ENCODE measurements around the gene TIMM44. TPM values are rescaled to one million over a fixed set of nuclear protein-coding genes. Genes with fewer than 3 reads are reported as not detected.

The TIMM44 gene
- total and polyA plus RNA-seq, 4 donors, result 17.7 to 35.8 (median 26.6) TPM

DNA sequence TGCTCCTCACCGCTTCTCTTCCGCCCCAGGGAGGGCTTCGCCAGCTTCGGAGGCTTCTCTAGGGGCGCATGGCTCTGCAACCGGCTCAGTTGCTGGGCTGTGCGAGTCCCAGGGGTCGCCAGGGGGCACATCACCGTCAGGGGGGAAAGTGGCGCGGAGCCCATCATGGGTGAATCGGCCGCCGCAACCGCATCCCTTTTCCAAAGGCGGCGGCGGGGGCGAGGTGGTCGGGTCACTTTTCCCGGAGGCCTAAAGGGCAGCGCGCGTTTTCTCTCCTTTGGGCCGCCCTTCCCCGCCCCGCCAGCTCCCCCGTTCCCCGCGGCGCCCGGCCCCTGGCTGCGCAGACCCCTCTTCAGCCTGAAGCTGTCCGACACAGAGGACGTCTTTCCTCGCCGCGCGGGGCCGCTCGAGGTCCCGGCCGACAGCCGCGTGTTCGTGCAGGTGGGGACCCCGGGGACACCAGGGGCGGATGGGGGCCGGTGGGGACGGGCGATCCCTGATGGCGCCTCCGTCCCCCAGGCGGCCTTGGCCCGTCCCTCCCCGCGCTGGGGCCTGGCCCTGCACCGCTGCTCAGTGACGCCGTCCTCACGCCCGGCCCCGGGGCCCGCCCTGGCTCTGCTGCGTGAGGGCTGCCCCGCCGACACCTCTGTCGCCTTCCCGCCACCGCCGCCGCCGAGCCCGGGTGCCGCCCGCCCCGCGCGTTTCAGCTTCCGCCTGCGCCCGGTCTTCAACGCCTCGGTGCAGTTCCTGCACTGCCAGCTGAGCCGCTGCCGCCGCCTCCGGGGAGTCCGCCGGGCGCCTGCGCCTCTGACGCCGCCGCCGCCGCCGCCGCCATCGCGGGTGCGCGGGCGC lies 27.1 kb downstream of the TIMM44 start:
- H3K4me1 ChIP-seq (ENCODE audit: control insufficient read depth in 4 of 4, insufficient read depth in 4 of 4, low read length in 3 of 4), result peaks cover 22 to 56% (median 33%) of the 10 kb centered on the region in 4 donors
- TF ChIP-seq, protein P1, sequence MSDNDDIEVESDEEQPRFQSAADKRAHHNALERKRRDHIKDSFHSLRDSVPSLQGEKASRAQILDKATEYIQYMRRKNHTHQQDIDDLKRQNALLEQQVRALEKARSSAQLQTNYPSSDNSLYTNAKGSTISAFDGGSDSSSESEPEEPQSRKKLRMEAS (IDR thresholded peaks at IDR 0.05), result no peak
- no peak for TF ChIP-seq RAD21 (IDR thresholded peaks at IDR 0.05)
- TF ChIP-seq FOXA1 (IDR thresholded peaks at IDR 0.05), result no peak
- no peak for TF ChIP-seq RXRA (IDR thresholded peaks at IDR 0.05)
- no peak for TF ChIP-seq TAF1 (conservative IDR thresholded peaks at IDR 0.05)
- no peak for TF ChIP-seq HNF4G (IDR thresholded peaks at IDR 0.05)
- TF ChIP-seq, protein P2, sequence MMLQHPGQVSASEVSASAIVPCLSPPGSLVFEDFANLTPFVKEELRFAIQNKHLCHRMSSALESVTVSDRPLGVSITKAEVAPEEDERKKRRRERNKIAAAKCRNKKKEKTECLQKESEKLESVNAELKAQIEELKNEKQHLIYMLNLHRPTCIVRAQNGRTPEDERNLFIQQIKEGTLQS (IDR thresholded peaks at IDR 0.05), result no peak
- TF ChIP-seq GABPA (IDR thresholded peaks at IDR 0.05 in 1 of 2, conservative IDR thresholded peaks at IDR 0.05 in 1 of 2), result no peak
- no peak for TF ChIP-seq SP1 (IDR thresholded peaks at IDR 0.05)
- no peak for TF ChIP-seq YY1 (IDR thresholded peaks at IDR 0.05)
- TF ChIP-seq, protein P3, sequence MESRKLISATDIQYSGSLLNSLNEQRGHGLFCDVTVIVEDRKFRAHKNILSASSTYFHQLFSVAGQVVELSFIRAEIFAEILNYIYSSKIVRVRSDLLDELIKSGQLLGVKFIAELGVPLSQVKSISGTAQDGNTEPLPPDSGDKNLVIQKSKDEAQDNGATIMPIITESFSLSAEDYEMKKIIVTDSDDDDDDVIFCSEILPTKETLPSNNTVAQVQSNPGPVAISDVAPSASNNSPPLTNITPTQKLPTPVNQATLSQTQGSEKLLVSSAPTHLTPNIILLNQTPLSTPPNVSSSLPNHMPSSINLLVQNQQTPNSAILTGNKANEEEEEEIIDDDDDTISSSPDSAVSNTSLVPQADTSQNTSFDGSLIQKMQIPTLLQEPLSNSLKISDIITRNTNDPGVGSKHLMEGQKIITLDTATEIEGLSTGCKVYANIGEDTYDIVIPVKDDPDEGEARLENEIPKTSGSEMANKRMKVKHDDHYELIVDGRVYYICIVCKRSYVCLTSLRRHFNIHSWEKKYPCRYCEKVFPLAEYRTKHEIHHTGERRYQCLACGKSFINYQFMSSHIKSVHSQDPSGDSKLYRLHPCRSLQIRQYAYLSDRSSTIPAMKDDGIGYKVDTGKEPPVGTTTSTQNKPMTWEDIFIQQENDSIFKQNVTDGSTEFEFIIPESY (IDR thresholded peaks at IDR 0.05), result no peak
- no peak for TF ChIP-seq HNF4A (conservative IDR thresholded peaks at IDR 0.05)
- no peak for TF ChIP-seq EGR1 (IDR thresholded peaks at IDR 0.05; ENCODE audit: low read depth in 2 of 2)
- TF ChIP-seq, protein P4, sequence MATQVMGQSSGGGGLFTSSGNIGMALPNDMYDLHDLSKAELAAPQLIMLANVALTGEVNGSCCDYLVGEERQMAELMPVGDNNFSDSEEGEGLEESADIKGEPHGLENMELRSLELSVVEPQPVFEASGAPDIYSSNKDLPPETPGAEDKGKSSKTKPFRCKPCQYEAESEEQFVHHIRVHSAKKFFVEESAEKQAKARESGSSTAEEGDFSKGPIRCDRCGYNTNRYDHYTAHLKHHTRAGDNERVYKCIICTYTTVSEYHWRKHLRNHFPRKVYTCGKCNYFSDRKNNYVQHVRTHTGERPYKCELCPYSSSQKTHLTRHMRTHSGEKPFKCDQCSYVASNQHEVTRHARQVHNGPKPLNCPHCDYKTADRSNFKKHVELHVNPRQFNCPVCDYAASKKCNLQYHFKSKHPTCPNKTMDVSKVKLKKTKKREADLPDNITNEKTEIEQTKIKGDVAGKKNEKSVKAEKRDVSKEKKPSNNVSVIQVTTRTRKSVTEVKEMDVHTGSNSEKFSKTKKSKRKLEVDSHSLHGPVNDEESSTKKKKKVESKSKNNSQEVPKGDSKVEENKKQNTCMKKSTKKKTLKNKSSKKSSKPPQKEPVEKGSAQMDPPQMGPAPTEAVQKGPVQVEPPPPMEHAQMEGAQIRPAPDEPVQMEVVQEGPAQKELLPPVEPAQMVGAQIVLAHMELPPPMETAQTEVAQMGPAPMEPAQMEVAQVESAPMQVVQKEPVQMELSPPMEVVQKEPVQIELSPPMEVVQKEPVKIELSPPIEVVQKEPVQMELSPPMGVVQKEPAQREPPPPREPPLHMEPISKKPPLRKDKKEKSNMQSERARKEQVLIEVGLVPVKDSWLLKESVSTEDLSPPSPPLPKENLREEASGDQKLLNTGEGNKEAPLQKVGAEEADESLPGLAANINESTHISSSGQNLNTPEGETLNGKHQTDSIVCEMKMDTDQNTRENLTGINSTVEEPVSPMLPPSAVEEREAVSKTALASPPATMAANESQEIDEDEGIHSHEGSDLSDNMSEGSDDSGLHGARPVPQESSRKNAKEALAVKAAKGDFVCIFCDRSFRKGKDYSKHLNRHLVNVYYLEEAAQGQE (IDR thresholded peaks at IDR 0.05), result no peak
- TF ChIP-seq FOXA2 (IDR thresholded peaks at IDR 0.05), result no peak
- TF ChIP-seq NR2F2 (IDR thresholded peaks at IDR 0.05), result no peak
- no peak for TF ChIP-seq JUND (IDR thresholded peaks at IDR 0.05)
- TF ChIP-seq, protein P5, sequence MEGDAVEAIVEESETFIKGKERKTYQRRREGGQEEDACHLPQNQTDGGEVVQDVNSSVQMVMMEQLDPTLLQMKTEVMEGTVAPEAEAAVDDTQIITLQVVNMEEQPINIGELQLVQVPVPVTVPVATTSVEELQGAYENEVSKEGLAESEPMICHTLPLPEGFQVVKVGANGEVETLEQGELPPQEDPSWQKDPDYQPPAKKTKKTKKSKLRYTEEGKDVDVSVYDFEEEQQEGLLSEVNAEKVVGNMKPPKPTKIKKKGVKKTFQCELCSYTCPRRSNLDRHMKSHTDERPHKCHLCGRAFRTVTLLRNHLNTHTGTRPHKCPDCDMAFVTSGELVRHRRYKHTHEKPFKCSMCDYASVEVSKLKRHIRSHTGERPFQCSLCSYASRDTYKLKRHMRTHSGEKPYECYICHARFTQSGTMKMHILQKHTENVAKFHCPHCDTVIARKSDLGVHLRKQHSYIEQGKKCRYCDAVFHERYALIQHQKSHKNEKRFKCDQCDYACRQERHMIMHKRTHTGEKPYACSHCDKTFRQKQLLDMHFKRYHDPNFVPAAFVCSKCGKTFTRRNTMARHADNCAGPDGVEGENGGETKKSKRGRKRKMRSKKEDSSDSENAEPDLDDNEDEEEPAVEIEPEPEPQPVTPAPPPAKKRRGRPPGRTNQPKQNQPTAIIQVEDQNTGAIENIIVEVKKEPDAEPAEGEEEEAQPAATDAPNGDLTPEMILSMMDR (IDR thresholded peaks at IDR 0.05; ENCODE audit: low read depth, low read length, missing input control), result no peak
- peak overlapping the region in 1 of 3 donors; percentile 40 for H3K4me3 ChIP-seq (ENCODE audit: low read depth in 1 of 3, low read length in 3 of 3)
- WGBS, result under 1% methylated on average over 104 of the region's 104 CpGs
- H3K27ac ChIP-seq (ENCODE audit: low read depth in 1 of 2, low read length in 2 of 2), result no peak overlapping the region
- no peaks in the 10 kb centered on the region for H3K9me3 ChIP-seq (ENCODE audit: control insufficient read depth in 4 of 4, low read length in 3 of 4)
- peaks cover 0 to 12% (median 5%) of the 10 kb centered on the region in 4 donors for H3K36me3 ChIP-seq (ENCODE audit: control insufficient read depth in 4 of 4, insufficient read depth in 3 of 4, low read depth in 1 of 4, low read length in 3 of 4)
- H3K9ac ChIP-seq (ENCODE audit: low read depth in 1 of 2, low read length in 2 of 2), result no peak overlapping the region
- H3K27me3 ChIP-seq (ENCODE audit: control insufficient read depth in 4 of 4, insufficient read depth in 4 of 4, low read length in 3 of 4), result no peaks in the 10 kb centered on the region
- peak; percentile 52 for DNase-seq (ENCODE audit: low spot score)
